Stimulated activated CD8-positive, alpha-beta memory T cell treated with anti-CD3 and anti-CD28 coated beads, Interleukin-15, amount 100 ng/mL, for 48 hours (primary cell): ENCODE measurements around the gene GPR157.
A peak's percentile ranks its signal among the peaks of the same experiment; 100 is the strongest.
"Not testable (repeated sequence)": the region's sequence is repeated elsewhere in the genome, so short reads cannot be mapped to it uniquely, and the experiment has no call there.

ENCODE experiments used
- DNase-seq, 2 donors: peaks; one replicate each; pipeline ENCODE4 v3.0.0-alpha.2; 2020; ENCODE audit warnings: low read depth in 2 of 2

Gene GPR157, protein sequence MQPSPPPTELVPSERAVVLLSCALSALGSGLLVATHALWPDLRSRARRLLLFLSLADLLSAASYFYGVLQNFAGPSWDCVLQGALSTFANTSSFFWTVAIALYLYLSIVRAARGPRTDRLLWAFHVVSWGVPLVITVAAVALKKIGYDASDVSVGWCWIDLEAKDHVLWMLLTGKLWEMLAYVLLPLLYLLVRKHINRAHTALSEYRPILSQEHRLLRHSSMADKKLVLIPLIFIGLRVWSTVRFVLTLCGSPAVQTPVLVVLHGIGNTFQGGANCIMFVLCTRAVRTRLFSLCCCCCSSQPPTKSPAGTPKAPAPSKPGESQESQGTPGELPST

GRCh38 chr1:9128520-9129265, at the start of gene GPR157:
TSS of gene GPR157 (minus strand) at chr1:9129102. CDS start at chr1:9129027, 75 bp downstream.
- DNase-seq: peak; percentile 62 to 67

DNA sequence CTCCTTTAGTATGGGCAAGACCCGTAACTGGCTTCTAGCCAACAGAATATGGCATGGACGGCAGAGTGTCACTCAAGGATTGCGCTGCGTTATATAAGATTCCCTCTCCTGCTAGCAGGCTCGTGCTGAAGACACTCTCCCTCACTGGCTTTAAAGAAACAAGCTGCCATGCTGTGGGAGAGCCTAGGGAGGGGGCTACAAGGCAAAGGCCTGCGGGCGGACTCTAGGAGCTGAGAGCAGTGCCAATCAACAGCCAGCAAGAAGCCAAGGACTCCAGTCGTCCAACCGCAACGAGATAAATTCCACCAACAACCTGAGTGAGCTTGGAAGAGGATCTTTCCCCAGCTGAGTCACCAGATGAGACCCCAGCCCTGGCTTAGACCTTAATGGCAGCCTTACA, 45.9 kb upstream of the GPR157 start:
- DNase-seq: no peak

DNA sequence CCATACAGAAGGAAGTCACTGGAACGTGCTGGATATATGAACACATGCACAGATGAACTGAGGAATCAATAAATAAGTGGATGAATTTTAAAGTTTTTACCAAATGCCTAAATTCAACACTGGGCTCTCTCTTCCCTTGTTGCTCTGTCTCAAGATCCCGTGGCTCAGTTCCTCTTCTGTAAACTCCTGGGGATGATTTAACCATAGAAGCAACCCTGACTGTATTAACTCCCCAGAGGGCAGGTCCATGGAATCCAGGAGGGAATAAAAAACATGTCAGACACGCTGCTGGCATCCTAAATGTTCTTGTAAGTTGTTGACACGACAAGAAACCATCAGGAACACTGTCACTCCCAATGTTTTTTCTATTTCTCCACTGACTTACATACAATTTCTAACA, 45.3 kb upstream of the GPR157 start:
- no peak for DNase-seq

DNA sequence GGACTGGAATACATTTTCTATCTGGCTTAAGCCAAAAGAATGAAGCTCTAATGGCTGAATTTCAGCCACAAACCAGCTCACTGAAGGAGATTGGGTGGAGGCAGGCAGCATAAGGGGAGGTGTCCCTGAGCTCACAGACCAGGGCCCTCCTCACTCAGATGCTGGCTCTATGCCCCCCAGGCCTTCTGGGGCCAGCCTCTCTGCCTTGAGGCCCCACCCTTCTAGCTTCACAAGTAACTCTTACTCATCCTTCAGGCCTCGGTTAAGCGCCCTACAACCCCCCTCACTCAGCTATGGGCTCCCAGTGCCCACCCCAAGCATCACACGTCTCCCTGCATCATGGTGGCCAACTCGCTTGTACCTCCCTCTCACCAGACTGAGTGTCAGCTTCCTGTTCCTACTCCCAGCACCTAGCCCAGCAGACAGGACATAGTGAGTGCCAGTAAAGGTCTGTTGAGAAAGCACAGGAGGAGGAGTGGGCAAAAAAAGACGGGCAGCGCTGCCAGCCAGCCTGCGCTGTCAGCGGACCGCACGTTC, 40.8 kb upstream of the GPR157 start:
- DNase-seq: no peak

DNA sequence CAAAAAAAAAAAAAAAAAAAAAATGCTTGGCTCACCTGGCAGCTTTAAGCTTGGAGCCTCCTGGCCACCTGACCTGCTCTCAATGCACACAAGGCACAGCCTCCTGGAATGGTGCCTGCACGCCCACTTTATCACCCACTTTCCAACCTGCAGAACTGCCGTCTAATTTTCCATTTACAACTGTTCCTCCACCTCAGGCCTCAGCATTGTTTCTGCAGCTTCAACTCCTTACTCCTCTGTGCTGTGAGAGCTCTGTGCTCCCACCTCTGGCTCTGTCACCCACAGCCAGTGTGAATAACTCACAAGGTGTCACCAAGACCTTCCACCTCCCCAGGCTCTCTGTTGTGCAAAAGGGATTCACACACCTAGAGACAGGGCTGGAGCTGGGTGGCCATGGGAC, 38.7 kb upstream of the GPR157 start:
- no peak for DNase-seq

GRCh38 chr1:9166289-9167235, 37.7 kb upstream of the GPR157 start:
- no peak for DNase-seq

DNA sequence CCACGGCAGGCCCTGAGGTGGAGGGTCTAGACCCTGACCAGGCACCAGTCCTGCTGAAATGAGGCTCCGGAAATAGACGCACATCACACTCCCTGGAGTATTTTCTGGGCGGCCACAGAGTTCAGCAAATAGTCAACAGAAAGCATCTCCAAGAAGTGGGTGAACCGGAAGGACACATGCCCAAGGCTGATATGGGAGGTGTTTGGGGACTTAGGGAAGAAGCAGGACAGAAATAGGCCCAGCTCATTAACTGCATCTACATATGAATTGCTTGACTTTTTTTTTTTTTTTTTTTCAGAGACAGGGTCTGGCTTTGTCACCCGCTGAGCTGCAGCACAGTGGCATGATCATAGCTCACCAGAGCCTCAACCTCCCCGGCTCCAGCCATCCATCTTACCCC, 36.5 kb upstream of the GPR157 start:
- DNase-seq: no peak

GRCh38 chr1:9164919-9165318, 36.0 kb upstream of the GPR157 start:
- DNase-seq: no peak

GRCh38 chr1:9164532-9164900, 35.6 kb upstream of the GPR157 start:
- DNase-seq: no peak

- no peak for DNase-seq
Observed at GRCh38 chr1:9161963-9162362, 33.1 kb upstream of the GPR157 start.

GRCh38 chr1:9161342-9161741, 32.4 kb upstream of the GPR157 start:
- no peak for DNase-seq

DNA sequence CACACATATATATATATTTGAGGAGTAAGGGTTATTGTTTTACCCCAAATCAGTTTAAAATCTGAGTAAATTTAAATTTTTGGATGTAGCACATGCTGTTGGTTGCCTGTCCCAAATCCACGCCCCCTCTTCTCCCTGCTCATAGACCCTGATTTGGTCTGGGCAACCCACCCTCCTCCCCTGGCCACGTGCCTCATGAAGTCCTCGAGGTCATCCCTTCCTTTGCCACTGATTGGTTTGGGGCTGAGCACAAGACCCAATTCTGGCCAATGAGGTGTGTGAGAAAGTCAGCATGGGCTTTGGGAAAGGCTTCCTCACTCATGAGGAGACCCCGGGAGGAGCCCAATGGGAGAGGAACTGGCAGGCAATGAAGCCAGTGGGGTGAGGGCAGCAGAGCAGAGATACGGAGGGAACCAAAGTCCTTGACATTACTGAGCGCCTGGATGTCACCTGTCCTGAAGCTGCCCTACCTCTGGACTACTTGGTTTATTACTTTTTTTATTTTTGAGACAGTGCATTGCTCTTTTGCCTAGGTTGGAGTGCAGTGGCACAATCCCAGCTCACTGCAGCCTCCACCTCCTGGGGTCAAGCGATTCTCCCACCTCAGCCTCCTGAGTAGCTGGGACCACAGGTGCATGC, 31.3 kb upstream of the GPR157 start:
- no peak for DNase-seq

DNA sequence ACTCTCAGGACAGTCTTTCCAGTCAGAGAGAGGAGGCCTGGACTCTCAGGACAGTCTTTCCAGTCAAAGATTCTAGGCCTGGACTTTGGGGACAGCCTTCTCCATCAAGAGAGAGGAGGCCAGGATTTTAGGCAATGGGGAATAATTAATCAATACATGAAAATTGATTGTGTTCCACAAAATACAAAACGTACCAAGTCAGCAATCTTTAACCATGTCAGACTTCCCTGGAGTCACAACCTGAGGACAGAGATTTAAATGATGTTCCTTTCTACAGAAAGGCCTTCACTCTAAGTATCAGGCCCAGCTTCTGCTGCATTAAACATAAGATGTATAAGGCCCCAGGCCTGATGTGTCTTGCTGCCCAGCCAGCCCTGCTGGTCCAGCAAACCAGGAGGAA, 27.0 kb upstream of the GPR157 start:
- no peak for DNase-seq

- not testable (repeated sequence) for DNase-seq
Observed at GRCh38 chr1:9155405-9155804, 26.5 kb upstream of the GPR157 start.

GRCh38 chr1:9153152-9153551, 24.2 kb upstream of the GPR157 start:
- no peak for DNase-seq

DNA sequence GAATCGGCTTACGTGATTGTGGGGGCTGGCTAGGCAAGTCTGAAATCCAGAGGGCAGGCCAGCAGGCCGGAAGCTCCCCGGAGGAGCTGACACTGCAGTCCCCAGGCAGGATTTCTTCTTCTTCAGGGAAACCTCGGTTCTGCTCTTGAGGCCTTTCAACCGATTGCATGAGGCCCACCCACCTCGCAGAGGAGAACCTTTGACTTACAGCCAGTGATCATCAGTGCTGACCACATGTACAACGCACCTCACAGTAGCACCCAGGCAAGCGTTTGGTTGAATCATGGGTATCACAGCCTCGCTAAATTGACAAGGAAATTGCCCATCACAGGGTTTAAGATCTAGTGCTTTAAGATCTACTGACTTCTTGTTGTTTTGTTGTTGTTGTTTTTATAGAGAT, 23.6 kb upstream of the GPR157 start:
- no peak for DNase-seq

GRCh38 chr1:9151328-9151860, 22.5 kb upstream of the GPR157 start:
- no peak for DNase-seq

GRCh38 chr1:9150582-9151327, 21.9 kb upstream of the GPR157 start:
- DNase-seq: no peak

GRCh38 chr1:9149837-9150581, 21.1 kb upstream of the GPR157 start:
- DNase-seq: no peak

- no peak for DNase-seq
Observed at GRCh38 chr1:9149151-9149550, 20.2 kb upstream of the GPR157 start.
